Osteoblast (primary cell): ENCODE measurements around the gene GRB7. TPM values are rescaled to one million over a fixed set of nuclear protein-coding genes. Genes with fewer than 3 reads are reported as not detected.

Experiments
- DNase-seq: peaks from one replicate; pipeline ENCODE4 v3.0.0; 2011; ENCODE audit warnings: low spot score, mixed read lengths; ENCODE audit not compliant: insufficient read length; ENCODE audit errors: missing footprints
- H2AFZ ChIP-seq: 2 replicates; pipeline ENCODE4 v1.6.0; 2011; ENCODE audit warnings: mild to moderate bottlenecking, low read length
- H3K27ac ChIP-seq: 2 replicates; pipeline ENCODE4 v1.5.1; 2011; ENCODE audit warnings: mild to moderate bottlenecking, low read depth, low read length, moderate library complexity
- H3K27me3 ChIP-seq: 2 replicates; pipeline ENCODE4 v1.6.0; 2012; ENCODE audit warnings: mild to moderate bottlenecking, control low read depth, inconsistent platforms, low read length, moderate library complexity; ENCODE audit not compliant: insufficient read depth
- H3K36me3 ChIP-seq: 2 replicates; pipeline ENCODE4 v1.5.1; 2011; ENCODE audit warnings: mild to moderate bottlenecking, low read length, control low read depth, moderate library complexity; ENCODE audit not compliant: insufficient read depth
- H3K4me1 ChIP-seq: 2 replicates; pipeline ENCODE4 v1.5.1; 2011; ENCODE audit warnings: mild to moderate bottlenecking, low read length, control low read depth, moderate library complexity; ENCODE audit not compliant: insufficient read depth
- H3K4me2 ChIP-seq: 2 replicates; pipeline ENCODE4 v1.6.0; 2011; ENCODE audit warnings: mild to moderate bottlenecking, low read length; ENCODE audit not compliant: insufficient read depth
- H3K4me3 ChIP-seq: fragments of 200-600 bp; sonication (generic); 3 replicates; pipeline ENCODE4 v1.5.1; 2012; ENCODE audit warnings: mild to moderate bottlenecking, low read length, inconsistent platforms; ENCODE audit not compliant: insufficient read depth
- H3K79me2 ChIP-seq: 2 replicates; pipeline ENCODE4 v1.6.0; 2012; ENCODE audit warnings: mild to moderate bottlenecking, low read length, control low read depth, inconsistent platforms; ENCODE audit not compliant: insufficient read depth
- H3K9me3 ChIP-seq: 2 replicates; pipeline ENCODE4 v1.5.1; 2011; ENCODE audit warnings: low read depth, low read length, control low read depth
- H4K20me1 ChIP-seq: 2 replicates; pipeline ENCODE4 v1.6.0; 2012; ENCODE audit warnings: mild to moderate bottlenecking, low read length, control low read depth; ENCODE audit not compliant: insufficient read depth
- total RNA-seq: library from RNA; depleted of rRNA; stranded (reverse); fragments of >200 nt; gene quantifications from 2 replicates; pipeline ENCODE4 v1.2.3, GENCODE V29; 2012
- TF ChIP-seq, protein P1 (sequence below): IDR thresholded peaks from 2 replicates; pipeline ENCODE4 v1.5.1; 2011; ENCODE audit warnings: mild to moderate bottlenecking, low read depth, low read length, moderate library complexity; ENCODE audit errors: extremely low read depth

The GRB7 gene
- total RNA-seq, result under 0.01 and 0.29 TPM in 2 replicates

DNA sequence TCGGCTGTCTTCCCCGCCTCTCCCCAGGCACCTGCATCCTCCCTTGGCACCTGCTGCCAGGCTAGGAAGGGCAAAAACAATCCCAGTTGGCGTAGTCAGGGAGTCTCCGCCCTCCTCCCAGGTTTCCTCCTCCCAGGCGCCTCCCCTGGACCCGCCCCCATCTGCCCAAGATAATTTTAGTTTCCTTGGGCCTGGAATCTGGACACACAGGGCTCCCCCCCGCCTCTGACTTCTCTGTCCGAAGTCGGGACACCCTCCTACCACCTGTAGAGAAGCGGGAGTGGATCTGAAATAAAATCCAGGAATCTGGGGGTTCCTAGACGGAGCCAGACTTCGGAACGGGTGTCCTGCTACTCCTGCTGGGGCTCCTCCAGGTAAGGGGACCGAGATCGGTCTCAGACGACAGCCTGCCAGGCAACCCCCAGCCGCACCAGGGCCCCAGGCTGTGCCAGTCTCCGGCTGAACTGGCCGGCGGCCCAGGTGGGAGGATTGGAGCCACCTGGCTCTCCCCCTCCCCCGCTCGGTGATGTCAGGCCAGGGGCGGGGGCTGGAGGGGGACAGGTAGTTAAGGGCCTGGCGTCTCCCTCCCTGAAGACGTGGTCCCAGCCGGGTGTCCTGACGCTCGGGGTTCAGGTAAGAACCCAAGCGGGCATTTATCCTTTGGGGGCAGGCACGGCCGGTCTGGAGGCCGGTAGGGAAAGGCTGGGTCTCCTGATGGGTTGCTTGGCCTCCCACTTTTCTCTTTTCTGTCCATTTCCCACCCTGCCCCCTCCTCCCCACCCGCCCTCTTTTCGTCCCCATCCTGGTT, at the start of gene GRB7:
Gene GRB7, plus strand, starts transcription at position 179 of the 808 bp plus-strand sequence. CDS start 4,364 bp downstream, outside the sequence.
- Histone ChIP-seq H3K27ac (no peak within 1 kb of the TSS), H3K79me2 (no peaks in the 10 kb centered on the region), H2AFZ (peak within 1 kb of the TSS; percentile 63), H3K36me3 (no peaks in the 10 kb centered on the region), H3K9me3 (no peaks in the 10 kb centered on the region), H3K4me2 (peak within 1 kb of the TSS; percentile 69), H4K20me1 (no peaks in the 10 kb centered on the region), H3K4me3 (peak within 1 kb of the TSS; percentile 55), H3K27me3 (peaks cover 18% of the 10 kb centered on the region), H3K4me1 (peaks cover 19% of the 10 kb centered on the region)
- peak; percentile 90 for DNase-seq
- TF ChIP-seq, protein P1, sequence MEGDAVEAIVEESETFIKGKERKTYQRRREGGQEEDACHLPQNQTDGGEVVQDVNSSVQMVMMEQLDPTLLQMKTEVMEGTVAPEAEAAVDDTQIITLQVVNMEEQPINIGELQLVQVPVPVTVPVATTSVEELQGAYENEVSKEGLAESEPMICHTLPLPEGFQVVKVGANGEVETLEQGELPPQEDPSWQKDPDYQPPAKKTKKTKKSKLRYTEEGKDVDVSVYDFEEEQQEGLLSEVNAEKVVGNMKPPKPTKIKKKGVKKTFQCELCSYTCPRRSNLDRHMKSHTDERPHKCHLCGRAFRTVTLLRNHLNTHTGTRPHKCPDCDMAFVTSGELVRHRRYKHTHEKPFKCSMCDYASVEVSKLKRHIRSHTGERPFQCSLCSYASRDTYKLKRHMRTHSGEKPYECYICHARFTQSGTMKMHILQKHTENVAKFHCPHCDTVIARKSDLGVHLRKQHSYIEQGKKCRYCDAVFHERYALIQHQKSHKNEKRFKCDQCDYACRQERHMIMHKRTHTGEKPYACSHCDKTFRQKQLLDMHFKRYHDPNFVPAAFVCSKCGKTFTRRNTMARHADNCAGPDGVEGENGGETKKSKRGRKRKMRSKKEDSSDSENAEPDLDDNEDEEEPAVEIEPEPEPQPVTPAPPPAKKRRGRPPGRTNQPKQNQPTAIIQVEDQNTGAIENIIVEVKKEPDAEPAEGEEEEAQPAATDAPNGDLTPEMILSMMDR, result no peak

DNA sequence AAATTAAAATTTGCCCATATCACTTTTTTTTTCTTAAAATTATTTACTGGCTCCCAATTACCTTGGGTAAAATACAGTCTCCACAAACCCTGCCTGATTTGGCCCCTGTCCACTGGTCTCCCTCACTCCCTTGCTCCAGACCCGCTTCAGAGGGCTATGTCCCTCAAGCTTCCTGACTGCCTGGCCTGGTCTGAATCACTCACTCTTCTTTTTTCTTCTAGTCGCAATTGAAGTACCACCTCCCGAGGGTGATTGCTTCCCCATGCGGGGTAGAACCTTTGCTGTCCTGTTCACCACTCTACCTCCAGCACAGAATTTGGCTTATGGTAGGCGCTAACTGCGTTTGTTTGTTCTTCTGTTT, 49.3 kb upstream of the GRB7 start:
- no peaks in the 10 kb centered on the region for H3K9me3 ChIP-seq
- TF ChIP-seq, protein P1, result no peak
- peak; percentile 80 for DNase-seq

DNA sequence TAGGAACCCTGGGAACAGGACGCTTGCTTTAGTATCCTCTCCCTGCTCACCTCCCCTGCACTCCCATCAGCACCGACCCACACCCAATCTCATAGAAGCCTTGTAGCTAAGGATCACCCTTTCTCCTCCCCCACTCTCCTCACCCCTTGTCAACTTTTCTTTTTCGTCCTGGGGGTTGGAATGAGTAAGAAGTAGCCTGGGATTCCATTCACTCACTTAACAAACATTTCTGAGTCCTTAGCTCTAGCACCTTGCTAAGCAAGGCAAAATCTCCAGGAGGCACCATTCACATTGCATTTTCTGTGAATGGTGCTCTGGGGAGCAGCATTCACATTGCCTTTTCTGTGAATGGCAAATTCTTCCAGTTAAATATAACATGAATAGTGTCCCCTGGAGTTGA, 48.8 kb upstream of the GRB7 start:
- peak overlapping the region; percentile 99 for H2AFZ ChIP-seq

More for the DNA sequence above, 49.3 kb upstream of the GRB7 start:
- Histone ChIP-seq H3K4me1 (peaks cover 15% of the 10 kb centered on the region), H3K4me2 (peak overlapping the region; percentile 99), H3K27me3 (no peaks in the 10 kb centered on the region), H3K79me2 (no peaks in the 10 kb centered on the region), H3K4me3 (peak overlapping the region; percentile 96), H3K27ac (peak overlapping the region; percentile 73), H4K20me1 (no peaks in the 10 kb centered on the region), H2AFZ (peak overlapping the region; percentile 99), H3K36me3 (no peaks in the 10 kb centered on the region)

DNA sequence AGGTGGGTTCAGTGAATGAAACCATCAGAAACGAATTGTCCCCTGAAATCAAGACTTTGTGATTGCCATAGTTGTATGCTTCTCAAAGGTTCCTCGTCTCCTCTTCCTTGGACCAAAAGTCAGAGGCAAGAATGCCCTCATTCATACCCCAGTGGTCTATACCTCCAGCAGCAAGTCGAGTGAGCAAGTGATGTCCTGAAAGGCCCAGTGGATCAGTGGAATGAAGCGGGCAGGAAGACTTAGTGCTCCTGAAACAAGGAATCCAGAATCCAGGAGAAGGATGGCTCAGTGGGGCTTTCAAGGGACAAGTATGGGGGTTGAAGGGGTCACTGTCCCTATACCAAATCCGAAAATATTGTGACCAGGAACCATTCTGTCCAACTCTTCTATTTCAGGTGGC, 43.1 kb upstream of the GRB7 start:
- Histone ChIP-seq H4K20me1 (no peaks in the 10 kb centered on the region), H3K27me3 (no peaks in the 10 kb centered on the region), H3K9me3 (no peaks in the 10 kb centered on the region), H3K79me2 (peaks cover 3% of the 10 kb centered on the region), H3K27ac (no peak overlapping the region), H3K4me3 (no peak overlapping the region), H3K4me1 (no peaks in the 10 kb centered on the region), H3K36me3 (no peaks in the 10 kb centered on the region), H3K4me2 (no peak overlapping the region), H2AFZ (no peak overlapping the region)
- TF ChIP-seq, protein P1, result no peak
- DNase-seq, result peak; percentile 52

More for the DNA sequence above, 48.8 kb upstream of the GRB7 start:
- peak; percentile 31 for DNase-seq
- no peaks in the 10 kb centered on the region for H4K20me1 ChIP-seq
- TF ChIP-seq, protein P1, result no peak
- no peak overlapping the region for H3K27ac ChIP-seq
- H3K9me3 ChIP-seq, result no peaks in the 10 kb centered on the region
- no peaks in the 10 kb centered on the region for H3K36me3 ChIP-seq
- H3K4me1 ChIP-seq, result peaks cover 15% of the 10 kb centered on the region
- H3K4me3 ChIP-seq, result peak overlapping the region; percentile 96
- peak overlapping the region; percentile 99 for H3K4me2 ChIP-seq
- H3K27me3 ChIP-seq, result no peaks in the 10 kb centered on the region
- H3K79me2 ChIP-seq, result no peaks in the 10 kb centered on the region
